Thyroid gland (tissue), 4 donors: ENCODE data around the gene MN1.

ENCODE experiments used
- CTCF ChIP-seq, 6 experiments: fragments of 200-600 bp in 3 of 6; fragments of 450-650 bp in 3 of 6; sonication (generic) in 3 of 6; IDR thresholded peaks; one replicate each; pipeline ENCODE4 v1.5.1; 2016 to 2019; ENCODE audit warnings: antibody characterized with exemption in 6 of 6, mild to moderate bottlenecking in 2 of 6, inconsistent platforms in 1 of 6, moderate library complexity in 1 of 6
- POLR2A ChIP-seq, 2 donors: fragments of 450-650 bp; IDR thresholded peaks; one replicate each; pipeline ENCODE4 v1.6.1; 2017; ENCODE audit warnings: antibody characterized with exemption in 2 of 2, mild to moderate bottlenecking in 2 of 2, moderate library complexity in 1 of 2

- TF ChIP-seq CTCF (IDR thresholded peaks at IDR 0.05) (no peak), POLR2A (IDR thresholded peaks at IDR 0.05) (no peak)
Observed at GRCh38 chr22:27801616-27802345, at the start of gene MN1.
